ENCODE results near the gene CEP290.
A peak's percentile ranks its signal among the peaks of the same experiment; 100 is the strongest.
"Not testable (repeated sequence)": the region's sequence is repeated elsewhere in the genome, so short reads cannot be mapped to it uniquely, and the experiment has no call there.

CEP290 gene

DNA sequence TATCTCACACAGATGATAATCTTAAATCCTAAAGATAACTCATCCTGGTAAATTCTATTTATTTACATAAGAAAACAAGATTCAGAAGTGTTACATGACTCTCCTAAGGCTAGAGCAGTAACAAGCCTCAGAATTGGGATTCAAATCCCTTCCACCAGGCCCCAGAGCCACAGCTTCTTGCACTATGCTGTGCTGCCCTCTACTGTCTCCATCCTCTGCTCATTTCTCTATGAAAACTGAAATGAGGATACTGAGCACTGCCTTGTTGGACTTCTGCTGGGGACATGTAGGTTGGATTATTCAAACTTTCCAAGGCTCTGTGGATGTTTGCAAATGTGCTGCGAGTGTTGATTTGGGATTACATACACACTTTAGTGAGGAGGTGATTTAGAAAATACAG is 89.2 kb downstream of the CEP290 start:
- peak in 1 of 5 donors; percentile 18 for DNase-seq

DNA sequence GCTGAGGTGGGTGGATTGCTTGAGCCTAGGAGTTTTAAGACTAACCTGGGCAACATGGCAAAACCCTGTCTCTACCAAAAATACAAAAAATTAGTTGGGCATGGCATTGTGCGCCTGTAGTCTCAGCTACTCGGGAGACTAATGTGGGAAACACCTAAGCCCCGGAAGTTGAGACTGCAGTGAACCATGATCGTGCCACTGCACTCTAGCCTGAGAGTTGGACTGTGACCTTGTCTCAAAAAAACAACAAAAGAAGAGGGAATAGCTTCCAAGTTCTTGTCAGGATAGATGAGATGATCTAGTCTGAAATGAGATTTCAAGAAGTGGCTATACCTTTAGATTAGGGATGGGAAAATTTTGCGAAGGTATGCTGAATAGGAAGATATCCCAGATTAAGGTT is 97.9 kb downstream of the CEP290 start:
- DNase-seq: no peak

- DNase-seq: no peak
Measured at GRCh38 chr12:88037770-88038169, 104.1 kb downstream of the CEP290 start.

DNA sequence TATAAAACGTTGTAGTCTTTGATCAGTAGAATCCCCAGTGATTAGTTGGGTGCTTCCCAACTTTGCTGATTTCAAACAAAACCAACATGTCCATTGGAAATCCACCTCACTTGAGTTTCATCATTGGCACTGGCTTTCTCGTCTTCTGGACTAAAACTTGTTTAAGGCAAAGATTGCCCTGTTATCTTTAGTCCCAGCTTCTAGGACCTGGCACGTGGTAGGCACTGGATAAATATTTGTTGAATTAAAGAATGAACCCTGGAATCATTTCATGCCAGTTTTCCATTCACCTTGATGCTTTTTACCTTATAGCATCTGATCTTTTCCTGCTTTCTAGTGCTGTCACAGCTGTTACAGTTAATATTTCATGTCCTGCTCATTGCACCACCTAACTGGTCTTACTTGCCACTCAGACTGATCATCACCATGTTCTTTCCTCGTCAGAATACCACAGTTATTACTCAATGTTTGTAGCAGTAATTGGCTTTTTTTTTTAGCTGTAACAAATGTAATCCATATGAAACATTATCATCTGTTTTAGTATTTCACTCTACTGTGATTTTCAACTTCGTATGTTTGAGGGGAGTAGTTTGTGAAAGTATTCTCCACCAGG is 105.4 kb downstream of the CEP290 start:
- DNase-seq: peak in 1 of 5 donors; percentile 10

DNA sequence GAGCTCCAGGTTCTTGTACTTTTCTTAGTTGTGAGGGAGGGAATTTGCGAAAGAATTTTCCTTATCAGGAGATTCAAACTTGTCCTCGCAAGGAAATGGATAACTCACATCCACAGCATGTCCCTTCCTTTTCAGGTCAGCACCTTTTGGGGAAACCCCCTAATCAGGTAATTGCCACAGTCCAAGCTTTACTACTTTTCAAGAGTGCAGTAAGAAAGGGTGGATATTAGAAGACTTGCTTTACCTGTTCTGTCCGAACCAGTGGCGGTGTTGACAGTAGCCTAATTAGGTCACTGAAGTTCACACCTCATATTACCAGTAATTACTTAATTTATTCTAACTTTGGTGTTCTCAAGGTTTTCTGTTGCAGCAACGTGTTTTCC is 106.0 kb downstream of the CEP290 start:
- DNase-seq: peak in 1 of 5 donors; percentile 3

GRCh38 chr12:88035271-88035906 is 106.5 kb downstream of the CEP290 start:
- DNase-seq: peak; percentile 68 to 84 (median 81)

DNA sequence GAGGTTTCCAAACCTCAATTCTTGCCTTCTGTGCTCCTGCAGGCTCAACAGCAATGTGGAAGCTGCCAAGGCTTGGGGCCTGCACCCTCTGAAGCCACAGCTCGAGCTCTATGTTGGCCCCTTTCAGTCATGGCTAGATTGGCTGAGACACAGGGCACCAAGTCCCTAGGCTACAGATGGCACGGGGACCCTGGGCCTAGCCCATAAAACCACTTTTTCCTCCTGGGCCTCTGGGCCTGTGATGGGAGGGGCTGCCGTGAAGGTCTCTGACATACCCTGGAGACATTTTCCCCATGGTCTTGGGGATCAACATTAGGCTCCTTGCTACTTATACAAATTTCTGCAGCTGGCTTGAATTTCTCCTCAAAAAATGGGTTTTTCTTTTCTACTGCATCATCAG is 110.7 kb downstream of the CEP290 start:
- not testable (repeated sequence) for DNase-seq

DNA sequence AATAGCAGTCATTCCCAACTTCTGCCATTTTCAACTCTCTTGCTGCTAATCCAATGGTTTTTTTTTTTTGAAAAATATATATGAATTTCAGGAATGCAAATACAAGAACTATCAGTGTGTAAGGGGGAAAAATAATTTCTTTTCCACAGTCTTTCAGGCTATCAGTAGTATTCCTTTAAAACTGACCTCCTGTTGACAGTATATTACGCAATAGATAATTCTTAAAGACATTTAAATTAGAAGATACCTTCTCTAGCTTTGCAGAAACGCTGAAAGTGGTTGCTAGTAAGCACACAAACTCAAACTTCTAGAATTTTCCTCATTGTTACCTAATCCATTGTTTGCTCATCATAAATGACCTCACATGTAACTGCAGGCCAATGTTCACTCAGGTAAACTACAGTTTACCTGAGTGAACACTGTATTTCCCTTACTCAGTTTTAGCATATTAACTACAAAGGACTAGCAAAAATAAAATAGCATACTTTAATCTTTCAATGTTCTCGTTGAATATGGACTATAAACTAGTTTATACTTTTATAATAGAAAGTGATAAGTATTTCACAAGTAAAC is 112.7 kb downstream of the CEP290 start, which contains the start of gene C12orf50:
Gene C12orf50, minus strand, starts transcription at position 309 of the 573 bp plus-strand sequence. CDS start 2,439 bp downstream, outside the sequence.
- no peak for DNase-seq

DNA sequence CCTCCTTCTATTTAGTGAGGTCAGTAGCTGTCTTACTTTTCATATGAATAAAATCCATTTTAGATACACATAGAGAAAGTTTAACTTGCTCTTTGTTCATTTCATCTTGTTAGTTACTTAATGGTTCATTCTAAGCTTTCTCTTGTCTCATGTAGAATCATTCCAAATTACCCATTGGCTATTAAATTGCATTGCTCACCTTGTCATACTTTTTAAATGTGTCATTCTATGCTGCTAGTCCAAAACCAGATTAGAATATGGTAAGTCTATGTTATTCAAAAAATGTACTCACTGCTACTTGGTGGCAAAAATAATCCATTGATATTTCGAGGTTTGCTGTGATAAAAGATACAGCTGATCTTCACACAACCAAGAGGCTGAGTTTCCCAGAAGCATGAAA is 115.7 kb downstream of the CEP290 start:
- no peak for DNase-seq

DNA sequence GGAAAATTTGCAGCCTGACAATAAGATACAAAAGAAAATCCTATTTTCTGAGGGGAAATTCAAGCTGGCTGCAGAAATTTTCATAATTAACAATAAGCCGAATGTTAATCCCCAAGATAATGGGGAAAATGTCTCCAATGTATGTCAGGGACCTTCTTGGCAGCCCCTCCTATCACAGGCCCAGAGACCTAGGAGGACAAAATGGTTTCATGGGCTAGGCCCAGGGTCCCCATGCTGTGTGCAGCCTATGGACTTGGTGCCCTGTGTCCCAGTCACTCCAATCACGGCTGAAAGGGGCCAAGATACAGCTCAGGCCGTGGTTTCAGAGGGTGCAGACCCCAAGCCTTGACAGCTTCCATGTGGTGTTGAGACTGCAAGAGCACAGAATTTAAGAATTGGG is 123.9 kb downstream of the CEP290 start:
- DNase-seq: no peak

DNA sequence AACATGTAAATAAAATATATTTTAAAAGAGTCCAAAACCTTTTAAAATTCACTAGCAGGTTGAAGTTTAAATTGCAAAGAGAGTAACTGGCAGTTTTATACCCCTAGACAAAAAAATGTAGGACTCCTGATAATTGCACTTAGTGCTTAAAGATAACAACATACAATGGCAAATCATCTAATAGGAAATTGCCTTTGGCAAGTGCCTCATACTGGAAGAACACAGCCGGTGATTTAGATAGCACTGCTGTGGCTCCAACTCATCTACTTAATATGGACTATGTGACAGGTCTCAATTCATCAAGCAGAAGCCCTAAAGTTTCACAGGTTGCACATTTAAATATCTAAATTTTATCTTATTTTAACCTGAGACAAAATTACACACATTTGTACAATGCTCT is 126.1 kb downstream of the CEP290 start:
- no peak for DNase-seq

DNA sequence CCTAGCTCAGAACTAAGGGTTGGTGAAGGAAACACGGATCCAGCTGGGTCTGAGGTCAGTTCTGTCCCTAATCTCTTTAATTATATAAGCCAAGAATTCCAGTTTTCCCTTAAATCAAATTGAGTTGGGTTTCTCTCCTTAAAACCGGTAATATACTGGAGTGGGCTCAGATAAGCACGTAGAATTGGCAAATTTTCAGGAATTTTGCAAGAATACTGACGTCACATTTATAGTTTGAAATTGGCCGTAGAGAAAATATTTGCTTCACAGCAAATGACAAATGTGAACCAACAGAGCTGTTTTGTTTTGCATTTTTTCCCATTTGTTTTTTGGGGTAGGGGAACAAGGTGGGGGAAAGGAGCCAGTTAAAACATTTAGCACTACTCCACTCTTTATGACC is 130.1 kb downstream of the CEP290 start:
- no peak for DNase-seq

DNA sequence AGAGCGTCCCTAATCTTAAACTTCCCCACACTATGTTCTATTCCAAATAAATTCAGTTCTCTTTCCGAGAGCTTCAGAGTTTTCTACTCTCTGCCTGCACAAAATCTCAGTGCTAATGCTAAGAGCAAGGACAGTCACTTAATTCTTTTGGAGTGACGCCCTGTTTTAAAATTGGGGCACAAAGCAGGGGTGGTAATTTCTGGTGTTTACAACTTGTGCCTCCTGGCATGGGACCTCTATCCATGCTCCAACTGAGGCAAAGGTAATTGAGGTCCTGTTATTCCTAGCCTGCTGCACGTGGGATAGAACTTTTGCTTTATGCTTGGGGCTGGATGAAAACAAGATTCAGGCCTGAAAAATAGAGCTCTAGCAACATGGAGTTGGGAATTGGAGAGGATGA is 135.5 kb downstream of the CEP290 start:
- DNase-seq: no peak

GRCh38 chr12:88001327-88001726 is 140.6 kb downstream of the CEP290 start:
- no peak for DNase-seq
